HEK293 (cell line): ENCODE results near the gene LIPE.
A peak's percentile ranks its signal among the peaks of the same experiment; 100 is the strongest.

ENCODE experiments used
- YY1 ChIP-seq: fragments of 450-650 bp; formaldehyde crosslinking; IDR thresholded peaks from 2 replicates; pipeline ENCODE4 v1.5.1; 2018; ENCODE audit warnings: missing biosample characterization, missing genetic modification characterization
- ZFHX2 ChIP-seq: fragments of 450-650 bp; formaldehyde crosslinking; conservative IDR thresholded peaks from 2 replicates; pipeline ENCODE4 v1.5.1; 2016; ENCODE audit warnings: missing biosample characterization, missing genetic modification characterization
- ZNF121 ChIP-seq: fragments of 450-650 bp; formaldehyde crosslinking; IDR thresholded peaks from 2 replicates; pipeline ENCODE4 v1.5.1; 2016; ENCODE audit warnings: missing biosample characterization, missing genetic modification characterization
- ZNF184 ChIP-seq: fragments of 450-650 bp; IDR thresholded peaks from 2 replicates; pipeline ENCODE4 v1.5.1; 2018; ENCODE audit warnings: missing biosample characterization, mild to moderate bottlenecking, missing genetic modification characterization
- ZNF335 ChIP-seq: fragments of 450-650 bp; formaldehyde crosslinking; conservative IDR thresholded peaks from 2 replicates; pipeline ENCODE4 v1.5.1; 2016; ENCODE audit warnings: missing biosample characterization, missing genetic modification characterization
- ZNF404 ChIP-seq: fragments of 450-650 bp; formaldehyde crosslinking; IDR thresholded peaks from 2 replicates; pipeline ENCODE4 v1.5.1; 2017; ENCODE audit warnings: missing biosample characterization, missing genetic modification characterization
- ZNF501 ChIP-seq: fragments of 450-650 bp; formaldehyde crosslinking; IDR thresholded peaks from 2 replicates; pipeline ENCODE4 v1.5.1; 2016; ENCODE audit warnings: missing biosample characterization, missing genetic modification characterization
- ZNF530 ChIP-seq: fragments of 450-650 bp; formaldehyde crosslinking; IDR thresholded peaks from 2 replicates; pipeline ENCODE4 v1.5.1; 2016; ENCODE audit warnings: low read depth, missing biosample characterization, missing genetic modification characterization
- ZNF747 ChIP-seq: fragments of 450-650 bp; formaldehyde crosslinking; IDR thresholded peaks from 2 replicates; pipeline ENCODE4 v1.5.1; 2016; ENCODE audit warnings: missing biosample characterization, missing genetic modification characterization
- ZNF768 ChIP-seq: fragments of 450-650 bp; formaldehyde crosslinking; IDR thresholded peaks from 2 replicates; pipeline ENCODE4 v1.5.1; 2018; ENCODE audit warnings: missing biosample characterization, mild to moderate bottlenecking, missing genetic modification characterization
- TF ChIP-seq, protein P1 (sequence below): fragments of 450-650 bp; IDR thresholded peaks from 2 replicates; pipeline ENCODE4 v1.5.1; 2018; ENCODE audit warnings: missing biosample characterization, missing genetic modification characterization
- TF ChIP-seq, protein P2 (sequence below): fragments of 450-650 bp; formaldehyde crosslinking; IDR thresholded peaks from 2 replicates; pipeline ENCODE4 v1.5.1; 2016; ENCODE audit warnings: missing biosample characterization, missing genetic modification characterization

DNA sequence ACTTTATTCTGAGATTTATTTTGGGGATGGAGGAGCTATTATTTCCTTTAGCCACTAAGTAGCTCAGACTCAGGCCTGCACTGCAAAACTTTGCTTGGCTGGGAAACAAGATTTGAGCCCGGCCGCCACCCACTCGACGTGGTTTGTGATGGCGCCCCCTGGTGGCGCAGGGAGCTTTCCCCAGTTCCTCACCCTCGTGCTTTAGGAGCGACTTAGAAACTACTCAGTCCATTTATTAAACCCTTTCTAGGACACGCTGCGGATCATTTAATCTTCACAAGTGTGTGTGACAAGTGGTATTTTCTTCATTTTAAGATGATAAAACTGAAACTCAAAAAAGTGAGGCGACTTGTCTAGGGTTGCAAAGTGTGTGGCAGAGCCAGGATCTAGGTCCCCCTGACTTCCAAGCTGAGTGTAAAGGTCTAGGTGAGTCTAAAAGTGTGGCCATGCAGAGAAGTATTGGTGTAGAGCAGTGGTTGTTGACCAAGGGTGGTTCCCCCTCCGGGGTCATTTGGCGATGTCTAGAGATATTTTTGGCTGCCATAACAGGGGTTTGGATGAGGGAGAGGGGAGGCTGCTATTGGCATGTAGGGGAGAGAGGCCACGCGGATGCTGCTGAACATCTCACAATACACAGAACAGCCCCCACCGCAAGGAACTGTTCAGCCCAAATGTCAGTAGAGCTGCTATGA lies 13.3 kb upstream of the LIPE start:
- TF ChIP-seq, protein P1, sequence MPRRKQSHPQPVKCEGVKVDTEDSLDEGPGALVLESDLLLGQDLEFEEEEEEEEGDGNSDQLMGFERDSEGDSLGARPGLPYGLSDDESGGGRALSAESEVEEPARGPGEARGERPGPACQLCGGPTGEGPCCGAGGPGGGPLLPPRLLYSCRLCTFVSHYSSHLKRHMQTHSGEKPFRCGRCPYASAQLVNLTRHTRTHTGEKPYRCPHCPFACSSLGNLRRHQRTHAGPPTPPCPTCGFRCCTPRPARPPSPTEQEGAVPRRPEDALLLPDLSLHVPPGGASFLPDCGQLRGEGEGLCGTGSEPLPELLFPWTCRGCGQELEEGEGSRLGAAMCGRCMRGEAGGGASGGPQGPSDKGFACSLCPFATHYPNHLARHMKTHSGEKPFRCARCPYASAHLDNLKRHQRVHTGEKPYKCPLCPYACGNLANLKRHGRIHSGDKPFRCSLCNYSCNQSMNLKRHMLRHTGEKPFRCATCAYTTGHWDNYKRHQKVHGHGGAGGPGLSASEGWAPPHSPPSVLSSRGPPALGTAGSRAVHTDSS, result no peak
- TF ChIP-seq YY1 (tag by site-specific recombination) (no peak), ZNF335 (no peak), ZNF747 (tag by site-specific recombination) (no peak), ZNF768 (tag by site-specific recombination) (no peak), ZNF530 (tag by site-specific recombination) (no peak), ZNF184 (tag by site-specific recombination) (no peak), ZNF404 (no peak), ZNF121 (no peak), ZFHX2 (tag by site-specific recombination) (peak; percentile 72), ZNF501 (tag by site-specific recombination) (no peak)
- TF ChIP-seq, protein P2, sequence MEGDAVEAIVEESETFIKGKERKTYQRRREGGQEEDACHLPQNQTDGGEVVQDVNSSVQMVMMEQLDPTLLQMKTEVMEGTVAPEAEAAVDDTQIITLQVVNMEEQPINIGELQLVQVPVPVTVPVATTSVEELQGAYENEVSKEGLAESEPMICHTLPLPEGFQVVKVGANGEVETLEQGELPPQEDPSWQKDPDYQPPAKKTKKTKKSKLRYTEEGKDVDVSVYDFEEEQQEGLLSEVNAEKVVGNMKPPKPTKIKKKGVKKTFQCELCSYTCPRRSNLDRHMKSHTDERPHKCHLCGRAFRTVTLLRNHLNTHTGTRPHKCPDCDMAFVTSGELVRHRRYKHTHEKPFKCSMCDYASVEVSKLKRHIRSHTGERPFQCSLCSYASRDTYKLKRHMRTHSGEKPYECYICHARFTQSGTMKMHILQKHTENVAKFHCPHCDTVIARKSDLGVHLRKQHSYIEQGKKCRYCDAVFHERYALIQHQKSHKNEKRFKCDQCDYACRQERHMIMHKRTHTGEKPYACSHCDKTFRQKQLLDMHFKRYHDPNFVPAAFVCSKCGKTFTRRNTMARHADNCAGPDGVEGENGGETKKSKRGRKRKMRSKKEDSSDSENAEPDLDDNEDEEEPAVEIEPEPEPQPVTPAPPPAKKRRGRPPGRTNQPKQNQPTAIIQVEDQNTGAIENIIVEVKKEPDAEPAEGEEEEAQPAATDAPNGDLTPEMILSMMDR (tag by site-specific recombination), result peak; percentile 80
